Measurements from ENCODE around the gene CTSL.

GRCh38 chr9:87760529-87760928 is 34.6 kb downstream of the CTSL start:
- TF ChIP-seq, protein P1, sequence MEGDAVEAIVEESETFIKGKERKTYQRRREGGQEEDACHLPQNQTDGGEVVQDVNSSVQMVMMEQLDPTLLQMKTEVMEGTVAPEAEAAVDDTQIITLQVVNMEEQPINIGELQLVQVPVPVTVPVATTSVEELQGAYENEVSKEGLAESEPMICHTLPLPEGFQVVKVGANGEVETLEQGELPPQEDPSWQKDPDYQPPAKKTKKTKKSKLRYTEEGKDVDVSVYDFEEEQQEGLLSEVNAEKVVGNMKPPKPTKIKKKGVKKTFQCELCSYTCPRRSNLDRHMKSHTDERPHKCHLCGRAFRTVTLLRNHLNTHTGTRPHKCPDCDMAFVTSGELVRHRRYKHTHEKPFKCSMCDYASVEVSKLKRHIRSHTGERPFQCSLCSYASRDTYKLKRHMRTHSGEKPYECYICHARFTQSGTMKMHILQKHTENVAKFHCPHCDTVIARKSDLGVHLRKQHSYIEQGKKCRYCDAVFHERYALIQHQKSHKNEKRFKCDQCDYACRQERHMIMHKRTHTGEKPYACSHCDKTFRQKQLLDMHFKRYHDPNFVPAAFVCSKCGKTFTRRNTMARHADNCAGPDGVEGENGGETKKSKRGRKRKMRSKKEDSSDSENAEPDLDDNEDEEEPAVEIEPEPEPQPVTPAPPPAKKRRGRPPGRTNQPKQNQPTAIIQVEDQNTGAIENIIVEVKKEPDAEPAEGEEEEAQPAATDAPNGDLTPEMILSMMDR (conservative IDR thresholded peaks at IDR 0.05; ENCODE audit: low read depth, low read length) = no peak
- no peak for TF ChIP-seq EZH2 (IDR thresholded peaks at IDR 0.05; ENCODE audit: borderline replicate concordance, low read depth, low read length, poor library complexity, severe bottlenecking)

Measured in A673 (cell line).